ENCODE data around the gene FGFBP2. TPM values are rescaled to one million over a fixed set of nuclear protein-coding genes. Genes with fewer than 3 reads are reported as not detected.
A peak's percentile ranks its signal among the peaks of the same experiment; 100 is the strongest.

Gene FGFBP2
- total and polyA plus RNA-seq, 2 donors from 2014 or later: 0.72 TPM; not detected in 1

- FAIRE-seq (no peak), DNase-seq (no peak)
- intact Hi-C loops (cut with DNase I): no loop called here
- H3K27me3 ChIP-seq (ENCODE audit: control insufficient read depth, insufficient read depth, low read length): no peaks in the 10 kb centered on the region
- no peaks in the 10 kb centered on the region for H3K36me3 ChIP-seq (ENCODE audit: control insufficient read depth in 2 of 3, insufficient read depth in 3 of 3, low read length in 3 of 3)
- no peak for TF ChIP-seq CTCF (IDR thresholded peaks at IDR 0.05; ENCODE audit: borderline replicate concordance, extremely low read depth, insufficient read depth)
- H3K9me3 ChIP-seq (ENCODE audit: control insufficient read depth in 2 of 3, insufficient read depth in 1 of 3, low read length in 3 of 3): no peaks in the 10 kb centered on the region
- no peak overlapping the region for H3K27ac ChIP-seq (ENCODE audit: low read depth in 2 of 2, low read length in 2 of 2)
- no peak overlapping the region for H3K4me3 ChIP-seq (ENCODE audit: low read length in 3 of 3)
- H3K4me1 ChIP-seq (ENCODE audit: control insufficient read depth in 2 of 3, insufficient read depth in 2 of 3, low read depth in 1 of 3, low read length in 3 of 3): peaks cover 0 to 6% (median 3%) of the 10 kb centered on the region in 3 donors
- H3K9ac ChIP-seq (ENCODE audit: low read length in 3 of 3): no peak overlapping the region
These were observed 48.7 kb downstream of the FGFBP2 start for GRCh38 chr4:15914291-15914690.

DNA sequence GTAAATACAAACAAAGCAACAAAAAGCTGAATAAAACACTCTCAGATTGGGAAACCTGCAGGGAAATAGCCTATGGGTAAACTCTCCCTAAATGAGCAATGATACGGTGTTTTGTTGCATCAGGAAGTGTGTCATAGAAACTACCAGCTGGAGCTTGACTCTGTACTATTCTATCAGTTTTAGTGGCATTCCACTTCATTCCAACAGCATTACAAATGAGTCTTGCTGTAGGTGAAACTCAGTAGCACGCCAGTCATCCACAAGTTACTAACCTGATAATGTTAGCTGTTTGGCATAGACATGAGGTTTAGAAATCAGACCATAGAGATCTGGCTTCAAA is 49.4 kb downstream of the FGFBP2 start:
- Histone ChIP-seq H3K27me3 (ENCODE audit: control insufficient read depth, insufficient read depth, low read length) (no peaks in the 10 kb centered on the region), H3K36me3 (ENCODE audit: control insufficient read depth in 2 of 3, insufficient read depth in 3 of 3, low read length in 3 of 3) (no peaks in the 10 kb centered on the region), H3K4me1 (ENCODE audit: control insufficient read depth in 2 of 3, insufficient read depth in 2 of 3, low read depth in 1 of 3, low read length in 3 of 3) (peaks cover 0 to 6% (median 3%) of the 10 kb centered on the region in 3 donors), H3K27ac (ENCODE audit: low read depth in 2 of 2, low read length in 2 of 2) (no peak overlapping the region), H3K9me3 (ENCODE audit: control insufficient read depth in 2 of 3, insufficient read depth in 1 of 3, low read length in 3 of 3) (no peaks in the 10 kb centered on the region), H3K4me3 (ENCODE audit: low read length in 3 of 3) (no peak overlapping the region), H3K9ac (ENCODE audit: low read length in 3 of 3) (no peak overlapping the region)
- FAIRE-seq (no peak), DNase-seq (peak in 2 of 5 donors; percentile 24 to 60)
- intact Hi-C loops (cut with DNase I): no loop called here
- no peak for TF ChIP-seq CTCF (IDR thresholded peaks at IDR 0.05; ENCODE audit: borderline replicate concordance, extremely low read depth, insufficient read depth)

DNA sequence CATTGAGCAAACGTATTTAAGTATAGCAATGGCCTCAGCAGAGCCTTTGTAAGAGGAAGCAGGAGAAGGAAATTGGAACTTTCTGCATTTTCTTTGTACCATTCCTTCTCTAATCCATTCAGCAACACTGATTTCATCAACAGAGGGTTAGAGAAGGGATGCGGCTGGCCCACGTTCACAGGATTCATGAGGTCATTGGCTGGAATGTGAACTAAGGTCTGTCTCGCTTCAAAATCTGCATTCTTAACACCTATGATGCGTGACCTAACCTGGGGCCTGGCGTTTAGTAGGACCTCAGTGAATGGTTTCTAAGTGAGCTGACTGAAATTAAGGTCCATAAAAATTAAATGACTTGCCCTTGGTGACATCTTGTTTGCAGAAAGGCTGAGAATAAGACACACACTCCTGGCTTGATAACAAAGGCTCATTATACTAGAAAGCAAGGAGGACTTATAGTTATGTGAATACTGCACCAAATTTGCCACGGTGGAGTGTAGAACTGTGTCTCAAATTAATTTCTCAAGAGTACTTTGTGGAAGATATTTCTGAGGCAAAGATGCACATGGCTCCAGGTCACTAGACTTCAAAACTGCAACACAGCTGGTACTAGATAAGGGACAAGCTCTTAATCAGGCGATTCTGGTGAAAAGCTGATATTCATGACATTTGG is 49.9 kb downstream of the FGFBP2 start:
- H3K36me3 ChIP-seq (ENCODE audit: control insufficient read depth in 2 of 3, insufficient read depth in 3 of 3, low read length in 3 of 3): no peaks in the 10 kb centered on the region
- no peak for TF ChIP-seq CTCF (IDR thresholded peaks at IDR 0.05; ENCODE audit: borderline replicate concordance, extremely low read depth, insufficient read depth)
- no peaks in the 10 kb centered on the region for H3K27me3 ChIP-seq (ENCODE audit: control insufficient read depth, insufficient read depth, low read length)
- intact Hi-C loops (cut with DNase I): no loop called here
- no peaks in the 10 kb centered on the region for H3K9me3 ChIP-seq (ENCODE audit: control insufficient read depth in 2 of 3, insufficient read depth in 1 of 3, low read length in 3 of 3)
- H3K9ac ChIP-seq (ENCODE audit: low read length in 3 of 3): no peak overlapping the region
- no peak for FAIRE-seq
- H3K4me1 ChIP-seq (ENCODE audit: control insufficient read depth in 2 of 3, insufficient read depth in 2 of 3, low read depth in 1 of 3, low read length in 3 of 3): peaks cover 0 to 6% (median 3%) of the 10 kb centered on the region in 3 donors
- DNase-seq: peak in 3 of 5 donors; percentile 17 to 57 (median 43)
- H3K27ac ChIP-seq (ENCODE audit: low read depth in 2 of 2, low read length in 2 of 2): peak overlapping the region in 1 of 2 donors; percentile 21
- H3K4me3 ChIP-seq (ENCODE audit: low read length in 3 of 3): no peak overlapping the region

GRCh38 chr4:15912236-15912635 is 50.7 kb downstream of the FGFBP2 start:
- no peak for TF ChIP-seq CTCF (IDR thresholded peaks at IDR 0.05; ENCODE audit: borderline replicate concordance, extremely low read depth, insufficient read depth)
- FAIRE-seq: no peak
- no peak overlapping the region for H3K4me3 ChIP-seq (ENCODE audit: low read length in 3 of 3)
- H3K27me3 ChIP-seq (ENCODE audit: control insufficient read depth, insufficient read depth, low read length): no peaks in the 10 kb centered on the region
- H3K9ac ChIP-seq (ENCODE audit: low read length in 3 of 3): no peak overlapping the region
- intact Hi-C loops (cut with DNase I): no loop called here
- no peak overlapping the region for H3K27ac ChIP-seq (ENCODE audit: low read depth in 2 of 2, low read length in 2 of 2)
- H3K9me3 ChIP-seq (ENCODE audit: control insufficient read depth in 2 of 3, insufficient read depth in 1 of 3, low read length in 3 of 3): no peaks in the 10 kb centered on the region
- H3K36me3 ChIP-seq (ENCODE audit: control insufficient read depth in 2 of 3, insufficient read depth in 3 of 3, low read length in 3 of 3): no peaks in the 10 kb centered on the region
- peaks cover 0 to 6% (median 3%) of the 10 kb centered on the region in 3 donors for H3K4me1 ChIP-seq (ENCODE audit: control insufficient read depth in 2 of 3, insufficient read depth in 2 of 3, low read depth in 1 of 3, low read length in 3 of 3)
- DNase-seq: no peak
